SK-N-SH (cell line): ENCODE results near the gene NTNG2. TPM values are rescaled to one million over a fixed set of nuclear protein-coding genes. Genes with fewer than 3 reads are reported as not detected.
A peak's percentile ranks its signal among the peaks of the same experiment; 100 is the strongest.

Experiments
- CTCF ChIA-PET: fragments of 300-600, 350-600 bp; formaldehyde crosslinking; extraction: SDS; loops from one replicate; lab custom pipeline; 2021; lab: Yijun Ruan, JAX
- POLR2A ChIA-PET: fragments of 350-600 bp; sonication (Branson Sonifier 250); formaldehyde crosslinking; extraction: SDS; loops from one replicate; lab custom pipeline; 2020; ENCODE audit warnings: antibody characterized with exemption, inconsistent platforms; lab: Yijun Ruan, JAX
- DNase-seq: peaks from one replicate; pipeline ENCODE4 v3.0.0; 2012
- H2AFZ ChIP-seq: fragments of 200-600 bp; sonication (generic); 2 replicates; pipeline ENCODE4 v1.8.1; 2016; ENCODE audit warnings: antibody characterized with exemption, mild to moderate bottlenecking, low read depth
- H3F3A ChIP-seq: fragments of 200-600 bp; sonication (generic); replicated peaks from 2 replicates; pipeline ENCODE3; 2016; ENCODE audit warnings: antibody characterized with exemption, mild to moderate bottlenecking; ENCODE audit not compliant: insufficient read depth
- H3K27ac ChIP-seq, 2 experiments: fragments of 200-500 bp in 1 of 2; fragments of 200-600 bp in 1 of 2; sonication (Bioruptor generic) in 1 of 2; sonication (generic), shearing (Covaris generic) in 1 of 2; 2 replicates each; pipeline versions ENCODE4 v1.5.1 to v1.6.1; 2014 to 2016; ENCODE audit warnings: low read depth in 2 of 2, inconsistent platforms in 1 of 2, low read length in 1 of 2, mild to moderate bottlenecking in 1 of 2, mixed read lengths in 1 of 2
- H3K27me3 ChIP-seq: fragments of 200-600 bp; sonication (generic), shearing (Covaris generic); 2 replicates; pipeline ENCODE4 v1.6.1; 2016; ENCODE audit warnings: mixed run types; ENCODE audit not compliant: insufficient read depth
- H3K36me3 ChIP-seq, 2 experiments: fragments of 200-500 bp in 1 of 2; fragments of 200-600 bp in 1 of 2; sonication (Bioruptor generic) in 1 of 2; sonication (generic) in 1 of 2; replicated peaks in 1 of 2; 2 replicates each; pipeline versions ENCODE3 to v1.5.1; 2014 to 2016; ENCODE audit warnings: low read length in 1 of 2, mild to moderate bottlenecking in 1 of 2; ENCODE audit not compliant: insufficient read depth in 2 of 2, control insufficient read depth in 1 of 2
- H3K4me1 ChIP-seq, 2 experiments: fragments of 200-500 bp in 1 of 2; fragments of 200-600 bp in 1 of 2; sonication (Bioruptor generic) in 1 of 2; sonication (generic), shearing (Covaris generic) in 1 of 2; 2 replicates each; pipeline versions ENCODE4 v1.5.1 to v1.6.1; 2014 to 2016; ENCODE audit warnings: low read depth in 1 of 2, low read length in 1 of 2, mixed run types in 1 of 2; ENCODE audit not compliant: insufficient read depth in 2 of 2, control insufficient read depth in 1 of 2
- H3K4me2 ChIP-seq: fragments of 200-600 bp; sonication (generic), shearing (Covaris generic); 2 replicates; pipeline ENCODE4 v1.6.1; 2017; ENCODE audit warnings: mixed run types
- H3K4me3 ChIP-seq, 2 experiments: fragments of 200-500 bp in 1 of 2; fragments of 200-600 bp in 1 of 2; sonication (Bioruptor generic) in 1 of 2; sonication (generic), shearing (Covaris generic) in 1 of 2; 2 replicates each; pipeline versions ENCODE4 v1.5.1 to v1.8.1; 2014 to 2016; ENCODE audit warnings: low read depth in 2 of 2, inconsistent platforms in 1 of 2, low read length in 1 of 2, mild to moderate bottlenecking in 1 of 2, mixed read lengths in 1 of 2, moderate library complexity in 1 of 2
- H3K79me2 ChIP-seq: fragments of 200-600 bp; sonication (generic); 2 replicates; pipeline ENCODE4 v1.8.1; 2017; ENCODE audit warnings: mild to moderate bottlenecking; ENCODE audit not compliant: insufficient read depth
- H3K9ac ChIP-seq: fragments of 200-600 bp; sonication (generic); 2 replicates; pipeline ENCODE4 v1.6.1; 2017; ENCODE audit warnings: mixed run types
- H3K9me2 ChIP-seq: fragments of 200-600 bp; sonication (generic); 2 replicates; pipeline ENCODE4 v1.6.1; 2017; ENCODE audit warnings: mixed run types
- H3K9me3 ChIP-seq: fragments of 200-600 bp; sonication (generic); 2 replicates; pipeline ENCODE4 v1.6.1; 2017; ENCODE audit warnings: mixed run types, mild to moderate bottlenecking, moderate library complexity
- H4K20me1 ChIP-seq: fragments of 200-600 bp; sonication (generic); 2 replicates; pipeline ENCODE4 v1.6.1; 2017; ENCODE audit warnings: mild to moderate bottlenecking, mixed run types; ENCODE audit not compliant: insufficient read depth
- CHD2 ChIP-seq: fragments of 150-350 bp; IDR thresholded peaks from 2 replicates; pipeline ENCODE4 v1.6.1; 2018; ENCODE audit warnings: low read length; ENCODE audit not compliant: partially characterized antibody
- ELF1 ChIP-seq: IDR thresholded peaks from 2 replicates; pipeline ENCODE4 v1.4.0; 2012
- EP300 ChIP-seq, 2 experiments: IDR thresholded peaks; 2 replicates each; pipeline versions ENCODE4 v1.4.0 to v1.6.1; 2012; ENCODE audit warnings: borderline replicate concordance in 1 of 2, low read depth in 1 of 2, low read length in 1 of 2
- FOSL2 ChIP-seq: IDR thresholded peaks from 2 replicates; pipeline ENCODE4 v1.4.0; 2012; ENCODE audit warnings: low read depth, mild to moderate bottlenecking, moderate library complexity, borderline replicate concordance
- GABPA ChIP-seq: IDR thresholded peaks from 2 replicates; pipeline ENCODE4 v1.4.0; 2012; ENCODE audit warnings: low read depth, mild to moderate bottlenecking
- GATA2 ChIP-seq: sonication (generic); formaldehyde crosslinking; IDR thresholded peaks from 2 replicates; pipeline ENCODE4 v1.5.0; 2020; ENCODE audit warnings: mild to moderate bottlenecking, missing genetic modification reagents
- JUND ChIP-seq: IDR thresholded peaks from 2 replicates; pipeline ENCODE4 v1.4.0; 2012
- NFIC ChIP-seq: IDR thresholded peaks from 2 replicates; pipeline ENCODE4 v1.4.0; 2012; ENCODE audit warnings: borderline replicate concordance
- NRF1 ChIP-seq: IDR thresholded peaks from 2 replicates; pipeline ENCODE4 v1.6.1; 2012; ENCODE audit warnings: low read depth, mild to moderate bottlenecking, low read length
- POLR2AphosphoS5 ChIP-seq: IDR thresholded peaks from 2 replicates; pipeline ENCODE4 v1.6.1; 2012; ENCODE audit warnings: low read depth, low read length
- RAD21 ChIP-seq: IDR thresholded peaks from 2 replicates; pipeline ENCODE4 v1.6.1; 2012; ENCODE audit warnings: mild to moderate bottlenecking, low read length
- RCOR1 ChIP-seq: fragments of 150-350 bp; IDR thresholded peaks from 2 replicates; pipeline ENCODE4 v1.6.1; 2017; ENCODE audit warnings: antibody characterized with exemption, low read length
- RFX5 ChIP-seq: IDR thresholded peaks from 2 replicates; pipeline ENCODE4 v1.6.1; 2012; ENCODE audit warnings: mild to moderate bottlenecking, improper control_type of control experiment, low read length
- SIN3A ChIP-seq: IDR thresholded peaks from 2 replicates; pipeline ENCODE4 v1.6.1; 2012; ENCODE audit warnings: low read depth, mild to moderate bottlenecking, low read length, moderate library complexity, borderline replicate concordance
- SMC3 ChIP-seq: IDR thresholded peaks from 2 replicates; pipeline ENCODE4 v1.6.1; 2012; ENCODE audit warnings: low read depth, low read length, improper control_type of control experiment
- TAF1 ChIP-seq: IDR thresholded peaks from 2 replicates; pipeline ENCODE4 v1.6.1; 2012; ENCODE audit warnings: low read depth, mild to moderate bottlenecking, low read length, moderate library complexity, borderline replicate concordance
- TCF12 ChIP-seq: IDR thresholded peaks from 2 replicates; pipeline ENCODE4 v1.4.0; 2012
- YY1 ChIP-seq: IDR thresholded peaks from 2 replicates; pipeline ENCODE4 v1.4.0; 2012; ENCODE audit warnings: low read depth, mild to moderate bottlenecking
- WGBS: methylation state at CpG from one replicate; pipeline ENCODE4 v1.1.6; 2017; ENCODE audit warnings: low lambda C conversion rate; 5-methylcytosine and 5-hydroxymethylcytosine counted together
- polyA plus RNA-seq, 3 experiments: library from polyadenylated mRNA; depleted of rRNA; stranded (reverse); fragments of >200 nt; gene quantifications; 2 replicates each; pipeline ENCODE4 v1.2.3, GENCODE V29; 2012
- TF ChIP-seq, protein P1 (sequence below): IDR thresholded peaks from 2 replicates; pipeline ENCODE4 v1.4.0; 2012; ENCODE audit warnings: low read depth
- TF ChIP-seq, protein P2 (sequence below): fragments of 150-350 bp; IDR thresholded peaks from 2 replicates; pipeline ENCODE4 v1.6.1; 2016; ENCODE audit warnings: mild to moderate bottlenecking, low read depth, low read length
- TF ChIP-seq, protein P3 (sequence below): fragments of 150-350 bp; IDR thresholded peaks from 2 replicates; pipeline ENCODE4 v1.6.1; 2017; ENCODE audit warnings: antibody characterized with exemption, low read length, low read depth, borderline replicate concordance
- TF ChIP-seq, protein P4 (sequence below): IDR thresholded peaks from 2 replicates; pipeline ENCODE4 v1.4.0; 2012; ENCODE audit warnings: low read depth, borderline replicate concordance
- TF ChIP-seq, protein P5 (sequence below): fragments of 200-600 bp; sonication (generic); IDR thresholded peaks from 2 replicates; pipeline ENCODE4 v1.6.1; 2017; ENCODE audit warnings: antibody characterized with exemption, mild to moderate bottlenecking, moderate library complexity
- TF ChIP-seq, protein P6 (sequence below): IDR thresholded peaks from 2 replicates; pipeline ENCODE4; 2012
- TF ChIP-seq, protein P7 (sequence below): IDR thresholded peaks from 2 replicates; pipeline ENCODE4 v1.4.0; 2012; ENCODE audit warnings: low read depth, borderline replicate concordance

The NTNG2 gene
- polyA plus RNA-seq, 1 of the 3 experiments (the other 2 are of a cell fraction) = 6.1 TPM

DNA sequence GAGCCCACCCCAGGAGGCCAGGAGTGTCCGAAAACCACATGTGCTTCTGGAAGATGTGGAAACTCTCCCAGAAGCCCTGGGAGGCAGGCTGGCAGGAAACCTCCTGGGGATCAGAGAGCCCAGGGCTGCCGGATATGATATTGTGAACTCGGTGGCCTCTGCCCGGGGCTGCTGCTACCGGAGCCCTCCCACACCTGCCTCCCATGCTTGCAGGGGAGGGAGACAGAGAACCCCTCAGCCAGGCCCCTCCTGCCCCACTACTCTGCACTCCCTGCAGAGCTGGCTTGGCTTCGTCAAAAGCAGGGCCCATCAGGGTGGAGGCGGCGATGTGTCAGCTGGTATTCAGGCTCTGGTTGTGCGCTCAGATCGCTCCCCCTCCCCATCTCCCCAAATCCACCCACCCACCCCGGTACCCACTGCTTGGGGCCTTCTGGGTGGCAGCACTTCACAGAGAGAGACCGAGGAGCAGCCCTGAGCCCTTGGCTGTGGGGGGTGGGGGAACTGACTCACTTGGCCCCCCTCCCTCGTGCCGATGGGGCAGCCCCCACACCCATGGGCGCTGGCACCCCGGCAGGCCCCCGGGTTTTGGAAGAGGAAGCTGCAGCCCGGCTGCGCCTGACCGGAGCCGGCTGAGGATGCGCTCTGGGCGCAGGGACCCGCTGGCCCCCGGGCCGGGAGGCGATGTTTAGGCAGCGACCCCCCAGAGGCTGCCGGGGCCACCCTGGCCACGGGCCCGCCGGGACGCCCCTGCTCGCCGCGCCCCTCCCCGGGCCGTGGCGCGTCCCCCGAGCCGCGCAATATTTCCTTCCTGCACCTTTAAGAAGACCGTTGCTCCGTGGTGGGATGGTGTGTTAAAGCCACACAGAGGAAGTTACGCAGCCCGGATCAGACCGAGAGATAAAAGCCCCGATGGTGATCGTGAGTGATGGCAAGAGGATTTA lies 786 bp upstream of the NTNG2 start:
- Histone ChIP-seq H3K27me3 (no peaks in the 10 kb centered on the region), H4K20me1 (peaks cover 11% of the 10 kb centered on the region; the same call in 1 of the 2 replicates), H3K9me2 (no peaks in the 10 kb centered on the region), H3K4me3 (peak overlapping the region; percentile 73 to 89), H3K36me3 (no peaks in the 10 kb centered on the region), H3K4me2 (peak overlapping the region; percentile 91), H3K79me2 (no peaks in the 10 kb centered on the region; the same call in 1 of the 2 replicates), H2AFZ (peak overlapping the region; percentile 89), H3K9ac (peak overlapping the region; percentile 55), H3F3A (no peaks in the 10 kb centered on the region), H3K9me3 (no peaks in the 10 kb centered on the region), H3K27ac (peak overlapping the region in 1 of 2 experiments; percentile 16; a peak in 1 of 4 replicates), H3K4me1 (peaks cover 0 to 14% of the 10 kb centered on the region in 2 experiments; a peak in 1 of 4 replicates)
- ChIA-PET POLR2A (no interaction called here), CTCF (interaction anchor here (0.6 to 6.3 kb wide), 2 partner anchors 8 to 100 kb away, joined by 3 to 26 read pairs; no protein-coding TSS in a partner anchor)
- peak; percentile 84 for DNase-seq
- 26% methylated on average over 15 of the region's 50 CpGs for WGBS
- TF ChIP-seq CHD2 = no peak
- TF ChIP-seq, protein P1, sequence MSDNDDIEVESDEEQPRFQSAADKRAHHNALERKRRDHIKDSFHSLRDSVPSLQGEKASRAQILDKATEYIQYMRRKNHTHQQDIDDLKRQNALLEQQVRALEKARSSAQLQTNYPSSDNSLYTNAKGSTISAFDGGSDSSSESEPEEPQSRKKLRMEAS = no peak; the same call in 1 of the 2 replicates
- no peak for TF ChIP-seq ELF1
- no peak for TF ChIP-seq JUND
- TF ChIP-seq FOSL2 = no peak
- TF ChIP-seq SMC3 = no peak; the same call in 1 of the 2 replicates
- TF ChIP-seq, protein P2, sequence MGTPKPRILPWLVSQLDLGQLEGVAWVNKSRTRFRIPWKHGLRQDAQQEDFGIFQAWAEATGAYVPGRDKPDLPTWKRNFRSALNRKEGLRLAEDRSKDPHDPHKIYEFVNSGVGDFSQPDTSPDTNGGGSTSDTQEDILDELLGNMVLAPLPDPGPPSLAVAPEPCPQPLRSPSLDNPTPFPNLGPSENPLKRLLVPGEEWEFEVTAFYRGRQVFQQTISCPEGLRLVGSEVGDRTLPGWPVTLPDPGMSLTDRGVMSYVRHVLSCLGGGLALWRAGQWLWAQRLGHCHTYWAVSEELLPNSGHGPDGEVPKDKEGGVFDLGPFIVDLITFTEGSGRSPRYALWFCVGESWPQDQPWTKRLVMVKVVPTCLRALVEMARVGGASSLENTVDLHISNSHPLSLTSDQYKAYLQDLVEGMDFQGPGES = no peak
- TF ChIP-seq POLR2AphosphoS5 = peak; percentile 52; the same call in 1 of the 2 replicates
- no peak for TF ChIP-seq EP300 (IDR thresholded peaks at IDR 0.05; ENCODE audit: borderline replicate concordance in 1 of 2, low read depth in 1 of 2, low read length in 1 of 2)
- TF ChIP-seq, protein P3, sequence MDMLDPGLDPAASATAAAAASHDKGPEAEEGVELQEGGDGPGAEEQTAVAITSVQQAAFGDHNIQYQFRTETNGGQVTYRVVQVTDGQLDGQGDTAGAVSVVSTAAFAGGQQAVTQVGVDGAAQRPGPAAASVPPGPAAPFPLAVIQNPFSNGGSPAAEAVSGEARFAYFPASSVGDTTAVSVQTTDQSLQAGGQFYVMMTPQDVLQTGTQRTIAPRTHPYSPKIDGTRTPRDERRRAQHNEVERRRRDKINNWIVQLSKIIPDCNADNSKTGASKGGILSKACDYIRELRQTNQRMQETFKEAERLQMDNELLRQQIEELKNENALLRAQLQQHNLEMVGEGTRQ = no peak
- no peak for TF ChIP-seq RCOR1
- no peak for TF ChIP-seq NFIC
- TF ChIP-seq NRF1 = no peak
- TF ChIP-seq TCF12 = no peak
- TF ChIP-seq, protein P4, sequence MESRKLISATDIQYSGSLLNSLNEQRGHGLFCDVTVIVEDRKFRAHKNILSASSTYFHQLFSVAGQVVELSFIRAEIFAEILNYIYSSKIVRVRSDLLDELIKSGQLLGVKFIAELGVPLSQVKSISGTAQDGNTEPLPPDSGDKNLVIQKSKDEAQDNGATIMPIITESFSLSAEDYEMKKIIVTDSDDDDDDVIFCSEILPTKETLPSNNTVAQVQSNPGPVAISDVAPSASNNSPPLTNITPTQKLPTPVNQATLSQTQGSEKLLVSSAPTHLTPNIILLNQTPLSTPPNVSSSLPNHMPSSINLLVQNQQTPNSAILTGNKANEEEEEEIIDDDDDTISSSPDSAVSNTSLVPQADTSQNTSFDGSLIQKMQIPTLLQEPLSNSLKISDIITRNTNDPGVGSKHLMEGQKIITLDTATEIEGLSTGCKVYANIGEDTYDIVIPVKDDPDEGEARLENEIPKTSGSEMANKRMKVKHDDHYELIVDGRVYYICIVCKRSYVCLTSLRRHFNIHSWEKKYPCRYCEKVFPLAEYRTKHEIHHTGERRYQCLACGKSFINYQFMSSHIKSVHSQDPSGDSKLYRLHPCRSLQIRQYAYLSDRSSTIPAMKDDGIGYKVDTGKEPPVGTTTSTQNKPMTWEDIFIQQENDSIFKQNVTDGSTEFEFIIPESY = no peak
- peak; percentile 18; the same call in 1 of the 2 replicates for TF ChIP-seq TAF1
- TF ChIP-seq RFX5 = no peak
- peak; percentile 19; the same call in 1 of the 2 replicates for TF ChIP-seq RAD21
- TF ChIP-seq, protein P5, sequence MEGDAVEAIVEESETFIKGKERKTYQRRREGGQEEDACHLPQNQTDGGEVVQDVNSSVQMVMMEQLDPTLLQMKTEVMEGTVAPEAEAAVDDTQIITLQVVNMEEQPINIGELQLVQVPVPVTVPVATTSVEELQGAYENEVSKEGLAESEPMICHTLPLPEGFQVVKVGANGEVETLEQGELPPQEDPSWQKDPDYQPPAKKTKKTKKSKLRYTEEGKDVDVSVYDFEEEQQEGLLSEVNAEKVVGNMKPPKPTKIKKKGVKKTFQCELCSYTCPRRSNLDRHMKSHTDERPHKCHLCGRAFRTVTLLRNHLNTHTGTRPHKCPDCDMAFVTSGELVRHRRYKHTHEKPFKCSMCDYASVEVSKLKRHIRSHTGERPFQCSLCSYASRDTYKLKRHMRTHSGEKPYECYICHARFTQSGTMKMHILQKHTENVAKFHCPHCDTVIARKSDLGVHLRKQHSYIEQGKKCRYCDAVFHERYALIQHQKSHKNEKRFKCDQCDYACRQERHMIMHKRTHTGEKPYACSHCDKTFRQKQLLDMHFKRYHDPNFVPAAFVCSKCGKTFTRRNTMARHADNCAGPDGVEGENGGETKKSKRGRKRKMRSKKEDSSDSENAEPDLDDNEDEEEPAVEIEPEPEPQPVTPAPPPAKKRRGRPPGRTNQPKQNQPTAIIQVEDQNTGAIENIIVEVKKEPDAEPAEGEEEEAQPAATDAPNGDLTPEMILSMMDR = no peak
- TF ChIP-seq SIN3A = no peak
- peak; percentile 60 for TF ChIP-seq GABPA
- TF ChIP-seq, protein P6, sequence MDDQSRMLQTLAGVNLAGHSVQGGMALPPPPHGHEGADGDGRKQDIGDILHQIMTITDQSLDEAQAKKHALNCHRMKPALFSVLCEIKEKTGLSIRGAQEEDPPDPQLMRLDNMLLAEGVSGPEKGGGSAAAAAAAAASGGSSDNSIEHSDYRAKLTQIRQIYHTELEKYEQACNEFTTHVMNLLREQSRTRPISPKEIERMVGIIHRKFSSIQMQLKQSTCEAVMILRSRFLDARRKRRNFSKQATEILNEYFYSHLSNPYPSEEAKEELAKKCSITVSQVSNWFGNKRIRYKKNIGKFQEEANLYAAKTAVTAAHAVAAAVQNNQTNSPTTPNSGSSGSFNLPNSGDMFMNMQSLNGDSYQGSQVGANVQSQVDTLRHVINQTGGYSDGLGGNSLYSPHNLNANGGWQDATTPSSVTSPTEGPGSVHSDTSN = peak; percentile 60; the same call in 1 of the 2 replicates
- peak; percentile 66 for TF ChIP-seq GATA2
- no peak for TF ChIP-seq YY1
- TF ChIP-seq, protein P7, sequence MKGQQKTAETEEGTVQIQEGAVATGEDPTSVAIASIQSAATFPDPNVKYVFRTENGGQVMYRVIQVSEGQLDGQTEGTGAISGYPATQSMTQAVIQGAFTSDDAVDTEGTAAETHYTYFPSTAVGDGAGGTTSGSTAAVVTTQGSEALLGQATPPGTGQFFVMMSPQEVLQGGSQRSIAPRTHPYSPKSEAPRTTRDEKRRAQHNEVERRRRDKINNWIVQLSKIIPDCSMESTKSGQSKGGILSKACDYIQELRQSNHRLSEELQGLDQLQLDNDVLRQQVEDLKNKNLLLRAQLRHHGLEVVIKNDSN = no peak
